ENCODE measurements around the gene UBE2J1.

GRCh38 chr6:89297695-89298351 lies 54.7 kb downstream of the UBE2J1 start:
- TF ChIP-seq CTCF (conservative IDR thresholded peaks at IDR 0.05) (no peak), ZFX (IDR thresholded peaks at IDR 0.05) (no peak)

Data from C4-2B (cell line).